HCT116 (cell line): ENCODE measurements around the gene SLC6A19. TPM values are rescaled to one million over a fixed set of nuclear protein-coding genes. Genes with fewer than 3 reads are reported as not detected.

Experiments used
- ATAC-seq: fragments of 200-7000 bp; cut with Tn5 transposase; 2 replicates; pipeline ENCODE4 v1.9.1; 2020; ENCODE audit warnings: mild to moderate bottlenecking, moderate library complexity
- BruUV-seq: library from RNA; stranded (reverse); fragments of 400-500 nt; replicated peaks from 2 replicates; lab custom pipeline; 2021; lab: Mats Ljungman, UMichigan
- CTCF ChIA-PET: fragments of 300-600 bp; sonication (Branson Sonifier 250); formaldehyde crosslinking; loops from one replicate; lab custom pipeline; 2021; ENCODE audit warnings: antibody characterized with exemption; lab: Charles Lee
- POLR2A ChIA-PET: fragments of 300-600, 350-600 bp; sonication (Branson Sonifier 250); formaldehyde crosslinking; loops from one replicate; lab custom pipeline; 2021; ENCODE audit warnings: antibody characterized with exemption; lab: Charles Lee
- RAD21 ChIA-PET, 2 experiments: fragments of 300-600 bp; sonication (Branson Sonifier 250); formaldehyde crosslinking; loops; one replicate each; lab custom pipeline; 2023; ENCODE audit warnings: low total read pairs in 2 of 2; ENCODE audit not compliant: uncharacterized antibody in 2 of 2, unreplicated experiment in 2 of 2, low non-redundant PET in 1 of 2; lab: Charles Lee
- DNase-seq: peaks from one replicate; pipeline ENCODE4 v3.0.0-alpha.2; 2010; ENCODE audit warnings: low read depth, low spot score
- H2AFZ ChIP-seq: fragments of 200-600 bp; shearing (Covaris generic), sonication (generic); 2 replicates; pipeline ENCODE4 v1.6.1; 2017; ENCODE audit warnings: low read depth, mixed run types, mixed read lengths, antibody characterized with exemption, low read length; ENCODE audit not compliant: poor library complexity, severe bottlenecking
- H3K27ac ChIP-seq: 2 replicates; pipeline ENCODE4 v1.5.1; 2012; ENCODE audit warnings: low read depth, low read length
- H3K27me3 ChIP-seq: fragments of 200-600 bp; sonication (generic); 2 replicates; pipeline ENCODE4 v1.6.1; 2016; ENCODE audit warnings: mixed run types, low read length, mixed read lengths; ENCODE audit not compliant: insufficient read depth
- H3K36me3 ChIP-seq, 2 experiments: fragments of 200-500 bp in 1 of 2; fragments of 200-600 bp in 1 of 2; sonication (Bioruptor generic) in 1 of 2; sonication (generic) in 1 of 2; 2 replicates each; pipeline versions ENCODE4 v1.5.1 to v1.6.1; 2014 to 2016; ENCODE audit warnings: low read length in 2 of 2, inconsistent platforms in 1 of 2, mixed read lengths in 1 of 2, mixed run types in 1 of 2; ENCODE audit not compliant: insufficient read depth in 2 of 2, control insufficient read depth in 1 of 2
- H3K4me1 ChIP-seq, 2 experiments: fragments of 200-600 bp in 1 of 2; sonication (generic) in 1 of 2; 2 replicates each; pipeline versions ENCODE4 v1.5.1 to v1.6.1; 2012 to 2017; ENCODE audit warnings: low read length in 2 of 2, inconsistent platforms in 1 of 2, mild to moderate bottlenecking in 1 of 2, mixed read lengths in 1 of 2, mixed run types in 1 of 2, moderate library complexity in 1 of 2; ENCODE audit not compliant: insufficient read depth in 2 of 2, control insufficient read depth in 1 of 2
- H3K4me2 ChIP-seq: fragments of 200-600 bp; sonication (generic); 2 replicates; pipeline ENCODE4 v1.6.1; 2017; ENCODE audit warnings: mixed run types, low read length, mixed read lengths
- H3K4me3 ChIP-seq, 2 experiments: fragments of 200-600 bp in 1 of 2; sonication (generic) in 1 of 2; replicated peaks in 1 of 2; 2 replicates each; pipeline ENCODE4 v1.5.1; 2011 to 2016; ENCODE audit warnings: low read length in 2 of 2, control low read depth in 1 of 2, low read depth in 1 of 2, mild to moderate bottlenecking in 1 of 2, mixed read lengths in 1 of 2, mixed run types in 1 of 2
- H3K79me2 ChIP-seq: fragments of 200-600 bp; sonication (generic); 2 replicates; pipeline ENCODE4 v1.6.1; 2017; ENCODE audit warnings: mild to moderate bottlenecking, mixed run types, low read length, moderate library complexity, mixed read lengths; ENCODE audit not compliant: insufficient read depth
- H3K9ac ChIP-seq: fragments of 200-600 bp; sonication (generic); 2 replicates; pipeline ENCODE4 v1.6.1; 2016; ENCODE audit warnings: low read length, mixed read lengths
- H3K9me2 ChIP-seq: fragments of 200-600 bp; sonication (generic), shearing (Covaris generic); 2 replicates; pipeline ENCODE4 v1.6.1; 2017; ENCODE audit warnings: mixed run types, mild to moderate bottlenecking, moderate library complexity; ENCODE audit not compliant: insufficient read depth
- H3K9me3 ChIP-seq, 2 experiments: fragments of 200-500 bp in 1 of 2; fragments of 200-600 bp in 1 of 2; sonication (Bioruptor generic) in 1 of 2; sonication (generic) in 1 of 2; 2 replicates each; pipeline ENCODE4 v1.6.1; 2014 to 2017; ENCODE audit warnings: low read length in 2 of 2, mixed read lengths in 2 of 2, inconsistent platforms in 1 of 2, low read depth in 1 of 2, mild to moderate bottlenecking in 1 of 2, mixed run types in 1 of 2, moderate library complexity in 1 of 2; ENCODE audit not compliant: control insufficient read depth in 1 of 2, insufficient read depth in 1 of 2
- H4K20me1 ChIP-seq: fragments of 200-600 bp; sonication (generic), shearing (Covaris generic); 2 replicates; pipeline ENCODE4 v1.6.1; 2017; ENCODE audit warnings: mixed run types, mild to moderate bottlenecking, moderate library complexity; ENCODE audit not compliant: insufficient read depth
- CBX3 ChIP-seq: IDR thresholded peaks from 2 replicates; pipeline ENCODE4 v1.6.1; 2012; ENCODE audit warnings: low read depth
- CEBPB ChIP-seq: IDR thresholded peaks from 2 replicates; pipeline ENCODE4 v1.6.1; 2012; ENCODE audit warnings: low read depth
- EGR1 ChIP-seq: IDR thresholded peaks from 2 replicates; pipeline ENCODE4 v1.6.1; 2012; ENCODE audit warnings: low read depth
- ELF1 ChIP-seq: IDR thresholded peaks from 2 replicates; pipeline ENCODE4 v1.6.1; 2012; ENCODE audit warnings: low read depth, borderline replicate concordance
- EZH2 ChIP-seq: fragments of 200-600 bp; sonication (generic); IDR thresholded peaks from 2 replicates; pipeline ENCODE4 v1.6.1; 2017; ENCODE audit warnings: antibody characterized with exemption, mixed run types
- EZH2phosphoT487 ChIP-seq: fragments of 200-600 bp; IDR thresholded peaks from 2 replicates; pipeline ENCODE4 v1.6.1; 2018; ENCODE audit warnings: antibody characterized with exemption, borderline replicate concordance
- FOSL1 ChIP-seq: IDR thresholded peaks from 2 replicates; pipeline ENCODE4 v1.6.1; 2012; ENCODE audit warnings: low read depth
- POLR2A ChIP-seq: IDR thresholded peaks from 2 replicates; pipeline ENCODE4 v1.7.0; 2011; ENCODE audit warnings: borderline replicate concordance; ENCODE audit not compliant: insufficient read depth, insufficient read length; ENCODE audit errors: extremely low read depth
- POLR2AphosphoS5 ChIP-seq: IDR thresholded peaks from 2 replicates; pipeline ENCODE4 v1.6.1; 2011; ENCODE audit warnings: mild to moderate bottlenecking, low read depth, low read length, moderate library complexity
- SIN3A ChIP-seq: IDR thresholded peaks from 2 replicates; pipeline ENCODE4 v1.6.1; 2012; ENCODE audit warnings: low read depth
- SP1 ChIP-seq: IDR thresholded peaks from 2 replicates; pipeline ENCODE4 v1.6.1; 2012; ENCODE audit warnings: low read depth
- SRF ChIP-seq: IDR thresholded peaks from 2 replicates; pipeline ENCODE4 v1.6.1; 2012; ENCODE audit warnings: low read depth
- TCF7L2 ChIP-seq: IDR thresholded peaks from 2 replicates; pipeline ENCODE4 v1.7.0; 2011; ENCODE audit warnings: borderline replicate concordance, inconsistent platforms; ENCODE audit not compliant: insufficient read depth, insufficient read length; ENCODE audit errors: extremely low read depth
- YY1 ChIP-seq: IDR thresholded peaks from 2 replicates; pipeline ENCODE4 v1.6.1; 2011; ENCODE audit warnings: low read length, low read depth, moderate library complexity, mild to moderate bottlenecking; ENCODE audit not compliant: insufficient replicate concordance; ENCODE audit errors: extremely low read depth
- ZFX ChIP-seq: fragments of 450-650 bp; IDR thresholded peaks from 2 replicates; pipeline ENCODE4 v1.6.1; 2017
- intact Hi-C: fragments of 100-400 bp; cut with micrococcal nuclease; formaldehyde crosslinking; loops from 2 replicates; pipeline ENCODE4 v1.10.0; 2022
- total RNA-seq: library from RNA; stranded (reverse); gene quantifications from one replicate; pipeline ENCODE4 v1.2.1, GENCODE V29; 2021; ENCODE audit not compliant: unreplicated experiment
- TF ChIP-seq, protein P1 (sequence below): IDR thresholded peaks from 2 replicates; pipeline ENCODE4 v1.6.1; 2012; ENCODE audit warnings: low read depth
- TF ChIP-seq, protein P2 (sequence below): IDR thresholded peaks from 2 replicates; pipeline ENCODE4 v1.6.1; 2012
- TF ChIP-seq, protein P3 (sequence below), 3 experiments: fragments of 200-600 bp in 1 of 3; sonication (generic) in 1 of 3; IDR thresholded peaks in 2 of 3; conservative IDR thresholded peaks in 1 of 3; 2 replicates each; pipeline ENCODE4 v1.5.1; 2012 to 2017; ENCODE audit warnings: low read depth in 2 of 3, low read length in 2 of 3, antibody characterized with exemption in 1 of 3, borderline replicate concordance in 1 of 3, control low read depth in 1 of 3, mild to moderate bottlenecking in 1 of 3, mixed read lengths in 1 of 3, mixed run types in 1 of 3, moderate library complexity in 1 of 3; ENCODE audit not compliant: insufficient read depth in 1 of 3
- TF ChIP-seq, protein P4 (sequence below): IDR thresholded peaks from 2 replicates; pipeline ENCODE4 v1.6.1; 2012
- TF ChIP-seq, protein P5 (sequence below): IDR thresholded peaks from 2 replicates; pipeline ENCODE4 v1.6.1; 2011; ENCODE audit warnings: mild to moderate bottlenecking, low read length, moderate library complexity; ENCODE audit not compliant: insufficient replicate concordance; ENCODE audit errors: extremely low read depth

SLC6A19 gene
- total RNA-seq, 1 experiment from 2014 or later: not detected

DNA sequence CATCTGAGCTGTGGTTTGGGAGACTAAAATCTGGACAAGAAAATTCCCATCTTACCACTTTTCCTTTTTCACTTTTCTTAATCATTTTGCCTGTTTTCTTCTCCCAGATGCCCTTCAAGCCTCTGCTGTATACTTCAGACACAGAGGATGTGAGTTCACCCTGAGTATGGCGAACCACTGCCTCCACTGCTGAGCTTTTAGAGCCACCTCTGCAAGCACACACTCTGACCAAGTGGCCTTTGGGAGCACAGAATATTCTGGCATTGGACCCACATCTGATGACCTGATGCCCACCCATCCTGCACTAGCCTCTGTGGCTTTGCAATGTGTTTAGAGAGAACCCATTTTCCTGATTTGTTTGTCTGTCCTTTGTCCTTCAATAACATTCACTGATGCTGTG lies 61.0 kb downstream of the SLC6A19 start:
- H4K20me1 ChIP-seq: no peaks in the 10 kb centered on the region
- H3K4me1 ChIP-seq: no peaks in the 10 kb centered on the region
- H3K9me2 ChIP-seq: no peaks in the 10 kb centered on the region
- H3K27ac ChIP-seq: no peak overlapping the region
- POLR2A ChIA-PET: no interaction called here
- H3K9ac ChIP-seq: no peak overlapping the region
- H2AFZ ChIP-seq: no peak overlapping the region
- H3K79me2 ChIP-seq: no peaks in the 10 kb centered on the region
- no peaks in the 10 kb centered on the region for H3K9me3 ChIP-seq
- intact Hi-C loops: no loop called here
- BruUV-seq: no TSS peak
- no peaks in the 10 kb centered on the region for H3K27me3 ChIP-seq
- no peaks in the 10 kb centered on the region for H3K36me3 ChIP-seq
- CTCF ChIA-PET: no interaction called here
- DNase-seq (no peak), ATAC-seq (no peak)
- H3K4me2 ChIP-seq: no peak overlapping the region
- H3K4me3 ChIP-seq: no peak overlapping the region
- RAD21 ChIA-PET: no interaction called here
- TF ChIP-seq POLR2A (no peak), CBX3 (no peak), SIN3A (no peak), TCF7L2 (no peak), ZFX (no peak), EZH2 (no peak), CEBPB (no peak), SRF (no peak), ELF1 (no peak), FOSL1 (no peak), SP1 (no peak), EZH2phosphoT487 (no peak), EGR1 (no peak), POLR2AphosphoS5 (no peak), YY1 (no peak)
- TF ChIP-seq, protein P1, sequence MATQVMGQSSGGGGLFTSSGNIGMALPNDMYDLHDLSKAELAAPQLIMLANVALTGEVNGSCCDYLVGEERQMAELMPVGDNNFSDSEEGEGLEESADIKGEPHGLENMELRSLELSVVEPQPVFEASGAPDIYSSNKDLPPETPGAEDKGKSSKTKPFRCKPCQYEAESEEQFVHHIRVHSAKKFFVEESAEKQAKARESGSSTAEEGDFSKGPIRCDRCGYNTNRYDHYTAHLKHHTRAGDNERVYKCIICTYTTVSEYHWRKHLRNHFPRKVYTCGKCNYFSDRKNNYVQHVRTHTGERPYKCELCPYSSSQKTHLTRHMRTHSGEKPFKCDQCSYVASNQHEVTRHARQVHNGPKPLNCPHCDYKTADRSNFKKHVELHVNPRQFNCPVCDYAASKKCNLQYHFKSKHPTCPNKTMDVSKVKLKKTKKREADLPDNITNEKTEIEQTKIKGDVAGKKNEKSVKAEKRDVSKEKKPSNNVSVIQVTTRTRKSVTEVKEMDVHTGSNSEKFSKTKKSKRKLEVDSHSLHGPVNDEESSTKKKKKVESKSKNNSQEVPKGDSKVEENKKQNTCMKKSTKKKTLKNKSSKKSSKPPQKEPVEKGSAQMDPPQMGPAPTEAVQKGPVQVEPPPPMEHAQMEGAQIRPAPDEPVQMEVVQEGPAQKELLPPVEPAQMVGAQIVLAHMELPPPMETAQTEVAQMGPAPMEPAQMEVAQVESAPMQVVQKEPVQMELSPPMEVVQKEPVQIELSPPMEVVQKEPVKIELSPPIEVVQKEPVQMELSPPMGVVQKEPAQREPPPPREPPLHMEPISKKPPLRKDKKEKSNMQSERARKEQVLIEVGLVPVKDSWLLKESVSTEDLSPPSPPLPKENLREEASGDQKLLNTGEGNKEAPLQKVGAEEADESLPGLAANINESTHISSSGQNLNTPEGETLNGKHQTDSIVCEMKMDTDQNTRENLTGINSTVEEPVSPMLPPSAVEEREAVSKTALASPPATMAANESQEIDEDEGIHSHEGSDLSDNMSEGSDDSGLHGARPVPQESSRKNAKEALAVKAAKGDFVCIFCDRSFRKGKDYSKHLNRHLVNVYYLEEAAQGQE: no peak
- TF ChIP-seq, protein P2, sequence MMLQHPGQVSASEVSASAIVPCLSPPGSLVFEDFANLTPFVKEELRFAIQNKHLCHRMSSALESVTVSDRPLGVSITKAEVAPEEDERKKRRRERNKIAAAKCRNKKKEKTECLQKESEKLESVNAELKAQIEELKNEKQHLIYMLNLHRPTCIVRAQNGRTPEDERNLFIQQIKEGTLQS: no peak
- TF ChIP-seq, protein P3, sequence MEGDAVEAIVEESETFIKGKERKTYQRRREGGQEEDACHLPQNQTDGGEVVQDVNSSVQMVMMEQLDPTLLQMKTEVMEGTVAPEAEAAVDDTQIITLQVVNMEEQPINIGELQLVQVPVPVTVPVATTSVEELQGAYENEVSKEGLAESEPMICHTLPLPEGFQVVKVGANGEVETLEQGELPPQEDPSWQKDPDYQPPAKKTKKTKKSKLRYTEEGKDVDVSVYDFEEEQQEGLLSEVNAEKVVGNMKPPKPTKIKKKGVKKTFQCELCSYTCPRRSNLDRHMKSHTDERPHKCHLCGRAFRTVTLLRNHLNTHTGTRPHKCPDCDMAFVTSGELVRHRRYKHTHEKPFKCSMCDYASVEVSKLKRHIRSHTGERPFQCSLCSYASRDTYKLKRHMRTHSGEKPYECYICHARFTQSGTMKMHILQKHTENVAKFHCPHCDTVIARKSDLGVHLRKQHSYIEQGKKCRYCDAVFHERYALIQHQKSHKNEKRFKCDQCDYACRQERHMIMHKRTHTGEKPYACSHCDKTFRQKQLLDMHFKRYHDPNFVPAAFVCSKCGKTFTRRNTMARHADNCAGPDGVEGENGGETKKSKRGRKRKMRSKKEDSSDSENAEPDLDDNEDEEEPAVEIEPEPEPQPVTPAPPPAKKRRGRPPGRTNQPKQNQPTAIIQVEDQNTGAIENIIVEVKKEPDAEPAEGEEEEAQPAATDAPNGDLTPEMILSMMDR (IDR thresholded peaks at IDR 0.05 in 2 of 3, conservative IDR thresholded peaks at IDR 0.05 in 1 of 3; ENCODE audit: borderline replicate concordance in 1 of 3, insufficient read depth in 1 of 3, low read depth in 2 of 3, low read length in 2 of 3): no peak
- TF ChIP-seq, protein P4, sequence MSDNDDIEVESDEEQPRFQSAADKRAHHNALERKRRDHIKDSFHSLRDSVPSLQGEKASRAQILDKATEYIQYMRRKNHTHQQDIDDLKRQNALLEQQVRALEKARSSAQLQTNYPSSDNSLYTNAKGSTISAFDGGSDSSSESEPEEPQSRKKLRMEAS: no peak
- TF ChIP-seq, protein P5, sequence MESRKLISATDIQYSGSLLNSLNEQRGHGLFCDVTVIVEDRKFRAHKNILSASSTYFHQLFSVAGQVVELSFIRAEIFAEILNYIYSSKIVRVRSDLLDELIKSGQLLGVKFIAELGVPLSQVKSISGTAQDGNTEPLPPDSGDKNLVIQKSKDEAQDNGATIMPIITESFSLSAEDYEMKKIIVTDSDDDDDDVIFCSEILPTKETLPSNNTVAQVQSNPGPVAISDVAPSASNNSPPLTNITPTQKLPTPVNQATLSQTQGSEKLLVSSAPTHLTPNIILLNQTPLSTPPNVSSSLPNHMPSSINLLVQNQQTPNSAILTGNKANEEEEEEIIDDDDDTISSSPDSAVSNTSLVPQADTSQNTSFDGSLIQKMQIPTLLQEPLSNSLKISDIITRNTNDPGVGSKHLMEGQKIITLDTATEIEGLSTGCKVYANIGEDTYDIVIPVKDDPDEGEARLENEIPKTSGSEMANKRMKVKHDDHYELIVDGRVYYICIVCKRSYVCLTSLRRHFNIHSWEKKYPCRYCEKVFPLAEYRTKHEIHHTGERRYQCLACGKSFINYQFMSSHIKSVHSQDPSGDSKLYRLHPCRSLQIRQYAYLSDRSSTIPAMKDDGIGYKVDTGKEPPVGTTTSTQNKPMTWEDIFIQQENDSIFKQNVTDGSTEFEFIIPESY: no peak
- TF ChIP-seq, all 23 proteins: peak for 0
